Measurements from ENCODE around the gene BABAM2. TPM values are rescaled to one million over a fixed set of nuclear protein-coding genes. Genes with fewer than 3 reads are reported as not detected.

Gene BABAM2
- total RNA-seq, 1 experiment from 2014 or later: 40.8 TPM

DNA sequence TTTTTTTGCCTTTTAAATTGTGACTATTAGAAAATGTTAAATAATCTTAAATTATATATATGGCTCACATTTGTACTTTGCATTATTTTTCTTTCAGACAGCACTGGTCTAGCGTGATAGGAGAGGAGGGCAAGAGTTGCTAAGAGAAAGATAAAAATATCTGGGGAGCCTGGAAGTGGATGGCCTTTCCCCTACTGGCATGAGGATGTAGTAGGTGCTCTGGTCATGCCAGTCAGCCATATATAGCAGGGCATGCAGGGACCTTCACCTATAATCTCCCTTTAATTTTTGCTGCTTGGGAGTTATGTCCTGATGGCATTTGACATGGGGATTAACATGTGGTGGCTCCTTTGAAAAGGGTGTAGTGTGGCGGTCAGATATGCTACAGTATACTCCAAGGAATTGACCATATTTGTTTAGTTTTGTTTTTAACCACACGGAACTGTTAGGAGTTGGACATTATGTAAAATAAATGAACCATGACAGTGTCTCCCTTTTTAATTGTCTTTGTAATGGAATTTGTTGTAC lies 144.7 kb downstream of the BABAM2 start:
- Histone ChIP-seq H3K9ac (ENCODE audit: low read length) (no peak overlapping the region), H3K4me2 (ENCODE audit: low read depth, low read length, poor library complexity, severe bottlenecking) (no peak overlapping the region), H3K9me3 (ENCODE audit: low read length) (no peaks in the 10 kb centered on the region), H4K20me1 (ENCODE audit: insufficient read depth, low read depth, low read length) (no peaks in the 10 kb centered on the region), H3K4me1 (ENCODE audit: low read length) (no peaks in the 10 kb centered on the region), H3K27ac (ENCODE audit: low read length) (no peak overlapping the region), H3K36me3 (ENCODE audit: insufficient read depth, low read length) (no peaks in the 10 kb centered on the region), H2AFZ (ENCODE audit: low read length) (no peak overlapping the region), H3K9me2 (replicated peaks; ENCODE audit: insufficient read depth, low read length) (no peaks in the 10 kb centered on the region), H3K79me2 (ENCODE audit: low read length) (no peaks in the 10 kb centered on the region), H3K27me3 (ENCODE audit: low read length) (no peaks in the 10 kb centered on the region), H3K4me3 (ENCODE audit: low read length) (no peak overlapping the region)
- no peak for DNase-seq

DNA sequence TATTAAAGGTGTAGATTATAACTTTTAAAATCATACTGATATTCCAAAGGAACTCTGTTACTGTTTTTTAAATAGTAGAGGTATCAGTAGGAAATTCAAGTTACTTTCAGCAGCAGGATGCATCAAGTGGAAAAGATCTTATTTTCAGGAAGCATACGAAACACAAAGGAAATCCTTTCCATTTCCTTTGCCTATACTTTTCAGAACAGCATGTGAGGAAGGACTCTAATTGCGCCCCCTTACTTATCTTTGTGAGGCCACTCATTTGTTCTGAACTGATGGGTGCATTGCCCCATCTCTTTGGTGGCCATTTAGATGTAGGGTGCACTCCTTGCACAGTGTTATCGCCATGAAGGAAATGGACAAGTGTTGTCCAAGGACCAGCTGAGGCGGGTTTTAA lies 145.3 kb downstream of the BABAM2 start:
- no peaks in the 10 kb centered on the region for H3K9me3 ChIP-seq (ENCODE audit: low read length)
- H3K4me2 ChIP-seq (ENCODE audit: low read depth, low read length, poor library complexity, severe bottlenecking): no peak overlapping the region
- H2AFZ ChIP-seq (ENCODE audit: low read length): no peak overlapping the region
- H3K4me3 ChIP-seq (ENCODE audit: low read length): no peak overlapping the region
- no peaks in the 10 kb centered on the region for H3K9me2 ChIP-seq (replicated peaks; ENCODE audit: insufficient read depth, low read length)
- H3K27me3 ChIP-seq (ENCODE audit: low read length): no peaks in the 10 kb centered on the region
- no peaks in the 10 kb centered on the region for H3K4me1 ChIP-seq (ENCODE audit: low read length)
- no peak overlapping the region for H3K27ac ChIP-seq (ENCODE audit: low read length)
- H3K79me2 ChIP-seq (ENCODE audit: low read length): no peaks in the 10 kb centered on the region
- DNase-seq: no peak
- H4K20me1 ChIP-seq (ENCODE audit: insufficient read depth, low read depth, low read length): no peaks in the 10 kb centered on the region
- H3K9ac ChIP-seq (ENCODE audit: low read length): no peak overlapping the region
- no peaks in the 10 kb centered on the region for H3K36me3 ChIP-seq (ENCODE audit: insufficient read depth, low read length)

DNA sequence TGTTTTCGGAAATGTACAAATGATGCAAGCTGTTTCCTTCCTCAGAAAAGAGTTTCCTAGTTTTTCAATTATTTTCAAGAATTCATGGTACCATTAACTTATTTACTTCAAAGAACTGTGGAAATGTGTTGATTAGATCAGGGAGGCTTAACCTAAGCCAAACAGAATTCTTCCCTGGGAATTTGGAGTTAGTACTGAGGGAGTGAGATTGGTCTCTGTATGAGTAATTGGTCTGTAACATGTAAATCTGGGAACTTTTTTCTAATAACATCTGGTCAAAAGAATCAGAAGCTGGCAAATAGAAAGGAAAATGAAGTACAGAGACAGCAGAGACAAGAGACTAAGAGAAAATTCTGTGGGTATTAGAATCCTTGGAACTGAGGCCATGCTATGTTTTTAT lies 145.8 kb downstream of the BABAM2 start:
- no peaks in the 10 kb centered on the region for H3K4me1 ChIP-seq (ENCODE audit: low read length)
- H4K20me1 ChIP-seq (ENCODE audit: insufficient read depth, low read depth, low read length): no peaks in the 10 kb centered on the region
- H3K9me2 ChIP-seq (replicated peaks; ENCODE audit: insufficient read depth, low read length): no peaks in the 10 kb centered on the region
- no peaks in the 10 kb centered on the region for H3K36me3 ChIP-seq (ENCODE audit: insufficient read depth, low read length)
- no peak overlapping the region for H3K4me2 ChIP-seq (ENCODE audit: low read depth, low read length, poor library complexity, severe bottlenecking)
- no peak overlapping the region for H3K27ac ChIP-seq (ENCODE audit: low read length)
- no peaks in the 10 kb centered on the region for H3K79me2 ChIP-seq (ENCODE audit: low read length)
- no peak overlapping the region for H3K9ac ChIP-seq (ENCODE audit: low read length)
- no peaks in the 10 kb centered on the region for H3K27me3 ChIP-seq (ENCODE audit: low read length)
- DNase-seq: no peak
- H3K9me3 ChIP-seq (ENCODE audit: low read length): no peaks in the 10 kb centered on the region
- H2AFZ ChIP-seq (ENCODE audit: low read length): no peak overlapping the region
- H3K4me3 ChIP-seq (ENCODE audit: low read length): no peak overlapping the region

DNA sequence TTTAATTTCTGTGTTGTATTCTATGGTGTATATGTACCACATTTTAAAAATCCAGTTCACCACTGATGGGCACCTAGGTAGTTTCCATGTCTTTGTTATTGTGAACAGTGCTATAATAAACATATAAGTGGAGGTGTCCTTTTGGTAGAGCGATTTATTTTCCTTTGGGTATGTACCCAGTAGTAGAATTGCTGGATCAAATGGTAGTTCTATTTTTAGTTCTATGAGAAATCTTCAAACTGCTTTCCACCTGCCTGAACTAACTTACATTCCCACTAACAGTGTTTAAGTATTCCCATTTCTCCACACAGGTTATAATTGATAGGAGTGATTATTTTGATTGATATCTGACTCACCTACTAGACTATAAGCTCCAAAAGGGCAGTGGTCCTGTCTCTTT lies 148.2 kb downstream of the BABAM2 start:
- DNase-seq: no peak
- H3K27me3 ChIP-seq (ENCODE audit: low read length): no peaks in the 10 kb centered on the region
- no peaks in the 10 kb centered on the region for H3K9me2 ChIP-seq (replicated peaks; ENCODE audit: insufficient read depth, low read length)
- no peak overlapping the region for H3K4me2 ChIP-seq (ENCODE audit: low read depth, low read length, poor library complexity, severe bottlenecking)
- no peaks in the 10 kb centered on the region for H3K36me3 ChIP-seq (ENCODE audit: insufficient read depth, low read length)
- no peaks in the 10 kb centered on the region for H4K20me1 ChIP-seq (ENCODE audit: insufficient read depth, low read depth, low read length)
- no peak overlapping the region for H3K4me3 ChIP-seq (ENCODE audit: low read length)
- no peak overlapping the region for H3K9ac ChIP-seq (ENCODE audit: low read length)
- no peaks in the 10 kb centered on the region for H3K4me1 ChIP-seq (ENCODE audit: low read length)
- no peak overlapping the region for H3K27ac ChIP-seq (ENCODE audit: low read length)
- no peaks in the 10 kb centered on the region for H3K9me3 ChIP-seq (ENCODE audit: low read length)
- no peaks in the 10 kb centered on the region for H3K79me2 ChIP-seq (ENCODE audit: low read length)
- H2AFZ ChIP-seq (ENCODE audit: low read length): no peak overlapping the region

DNA sequence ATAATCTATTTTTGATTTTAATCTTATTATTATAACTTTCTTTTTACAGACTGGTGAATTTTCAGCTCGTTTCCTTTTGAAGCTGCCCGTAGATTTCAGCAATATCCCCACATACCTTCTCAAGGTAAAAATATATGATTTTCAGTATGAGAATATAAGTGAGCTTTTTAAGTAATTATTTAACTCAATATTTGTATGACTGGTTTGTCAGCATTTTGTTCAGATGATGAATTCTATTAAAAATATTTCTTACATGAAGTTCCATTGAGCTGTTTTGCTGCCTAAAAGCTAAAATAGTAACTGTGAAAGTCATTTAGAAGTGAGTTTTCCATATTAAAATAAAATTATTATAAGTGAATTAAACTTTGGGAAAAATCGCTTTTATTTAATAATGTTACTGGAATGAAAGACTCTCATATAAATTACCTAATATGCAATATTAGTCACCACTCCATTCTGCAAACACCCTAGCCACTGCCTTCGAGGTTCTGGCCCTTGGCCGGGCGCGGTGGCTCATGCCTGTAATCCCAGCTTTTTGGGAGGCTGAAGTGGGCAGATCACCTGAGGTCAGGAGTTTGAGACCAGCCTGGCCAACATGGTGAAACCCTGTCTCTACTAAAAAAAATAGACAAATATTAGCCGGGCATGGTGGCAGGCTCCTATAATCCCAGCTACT lies 155.3 kb downstream of the BABAM2 start:
- Histone ChIP-seq H3K79me2 (ENCODE audit: low read length) (no peaks in the 10 kb centered on the region), H3K4me3 (ENCODE audit: low read length) (no peak overlapping the region), H2AFZ (ENCODE audit: low read length) (no peak overlapping the region), H3K9ac (ENCODE audit: low read length) (no peak overlapping the region), H3K36me3 (ENCODE audit: insufficient read depth, low read length) (no peaks in the 10 kb centered on the region), H3K4me1 (ENCODE audit: low read length) (no peaks in the 10 kb centered on the region), H4K20me1 (ENCODE audit: insufficient read depth, low read depth, low read length) (0 out of 2 replicates have a peak, but pooled peaks cover 6% of the 10 kb centered on the region), H3K4me2 (ENCODE audit: low read depth, low read length, poor library complexity, severe bottlenecking) (no peak overlapping the region), H3K27ac (ENCODE audit: low read length) (no peak overlapping the region), H3K9me2 (replicated peaks; ENCODE audit: insufficient read depth, low read length) (no peaks in the 10 kb centered on the region), H3K27me3 (ENCODE audit: low read length) (no peaks in the 10 kb centered on the region), H3K9me3 (ENCODE audit: low read length) (no peaks in the 10 kb centered on the region)
- DNase-seq: no peak

DNA sequence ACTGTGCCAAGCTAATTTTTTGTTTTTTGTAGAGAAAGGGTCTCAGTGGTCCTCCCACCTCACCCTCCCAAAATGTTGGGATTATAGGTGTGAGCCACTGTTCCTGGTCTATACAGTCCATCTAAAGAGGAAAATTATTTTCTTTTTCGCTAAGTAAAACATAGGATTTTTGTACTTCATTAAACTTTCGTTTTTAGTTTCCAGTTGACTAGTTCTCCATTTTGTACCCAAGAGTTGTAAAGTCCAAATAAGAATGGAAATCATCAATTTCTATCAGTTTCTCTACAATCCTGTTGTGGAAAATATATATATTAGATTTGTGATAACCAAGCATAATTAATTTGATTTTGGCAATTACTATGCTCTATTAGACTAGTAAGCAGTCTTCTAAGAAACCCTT lies 156.4 kb downstream of the BABAM2 start:
- no peaks in the 10 kb centered on the region for H3K27me3 ChIP-seq (ENCODE audit: low read length)
- H3K9me3 ChIP-seq (ENCODE audit: low read length): no peaks in the 10 kb centered on the region
- no peak overlapping the region for H3K4me2 ChIP-seq (ENCODE audit: low read depth, low read length, poor library complexity, severe bottlenecking)
- H3K4me1 ChIP-seq (ENCODE audit: low read length): no peaks in the 10 kb centered on the region
- no peaks in the 10 kb centered on the region for H3K79me2 ChIP-seq (ENCODE audit: low read length)
- H3K36me3 ChIP-seq (ENCODE audit: insufficient read depth, low read length): no peaks in the 10 kb centered on the region
- H3K9me2 ChIP-seq (replicated peaks; ENCODE audit: insufficient read depth, low read length): no peaks in the 10 kb centered on the region
- no peak overlapping the region for H3K9ac ChIP-seq (ENCODE audit: low read length)
- no peak overlapping the region for H3K27ac ChIP-seq (ENCODE audit: low read length)
- no peak overlapping the region for H2AFZ ChIP-seq (ENCODE audit: low read length)
- no peak for DNase-seq
- H3K4me3 ChIP-seq (ENCODE audit: low read length): no peak overlapping the region
- H4K20me1 ChIP-seq (ENCODE audit: insufficient read depth, low read depth, low read length): 0 out of 2 replicates have a peak, but pooled peaks cover 10% of the 10 kb centered on the region

DNA sequence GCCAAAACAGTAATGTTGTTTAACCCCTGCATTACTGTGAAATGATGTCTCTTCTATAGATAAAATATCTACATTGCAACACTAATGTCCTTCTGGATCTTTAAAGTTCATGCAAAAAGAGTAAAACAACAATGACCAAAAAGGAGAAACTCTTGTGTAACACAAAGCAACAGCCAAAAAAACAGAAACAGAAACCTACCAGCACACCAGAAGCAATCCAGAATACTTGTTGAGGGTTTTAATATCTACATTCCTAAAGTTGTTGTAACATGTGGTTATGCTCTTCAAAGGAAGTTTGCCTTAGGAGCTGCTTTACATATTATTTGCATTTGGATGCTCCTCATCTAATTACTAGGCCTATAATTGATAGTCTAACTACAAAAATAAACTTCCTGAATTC lies 157.2 kb downstream of the BABAM2 start:
- no peak overlapping the region for H3K27ac ChIP-seq (ENCODE audit: low read length)
- no peaks in the 10 kb centered on the region for H3K9me2 ChIP-seq (replicated peaks; ENCODE audit: insufficient read depth, low read length)
- 0 out of 2 replicates have a peak, but pooled peaks cover 10% of the 10 kb centered on the region for H4K20me1 ChIP-seq (ENCODE audit: insufficient read depth, low read depth, low read length)
- H3K79me2 ChIP-seq (ENCODE audit: low read length): no peaks in the 10 kb centered on the region
- H3K27me3 ChIP-seq (ENCODE audit: low read length): no peaks in the 10 kb centered on the region
- H3K4me1 ChIP-seq (ENCODE audit: low read length): no peaks in the 10 kb centered on the region
- H3K4me3 ChIP-seq (ENCODE audit: low read length): no peak overlapping the region
- no peak overlapping the region for H2AFZ ChIP-seq (ENCODE audit: low read length)
- no peak overlapping the region for H3K4me2 ChIP-seq (ENCODE audit: low read depth, low read length, poor library complexity, severe bottlenecking)
- H3K9ac ChIP-seq (ENCODE audit: low read length): no peak overlapping the region
- no peaks in the 10 kb centered on the region for H3K36me3 ChIP-seq (ENCODE audit: insufficient read depth, low read length)
- no peak for DNase-seq
- no peaks in the 10 kb centered on the region for H3K9me3 ChIP-seq (ENCODE audit: low read length)

DNA sequence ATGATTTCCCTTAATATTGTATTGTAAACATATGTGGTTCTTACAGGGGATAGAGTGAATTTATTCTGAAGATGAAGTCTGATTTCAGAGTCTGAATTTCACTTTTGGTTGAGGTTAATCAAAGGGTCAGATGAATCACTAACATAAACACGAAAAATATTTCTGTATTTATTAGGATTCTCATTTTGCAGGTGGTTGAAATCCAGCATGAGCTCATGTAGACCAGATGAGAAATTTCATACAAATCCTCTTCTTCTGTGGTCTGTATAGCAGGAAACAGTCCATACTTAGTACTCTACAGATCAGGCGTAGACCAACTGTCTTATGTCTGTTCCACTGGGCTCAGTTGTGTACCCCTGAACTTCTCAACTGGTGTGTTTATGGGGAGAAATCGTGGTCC lies 157.8 kb downstream of the BABAM2 start:
- no peaks in the 10 kb centered on the region for H3K79me2 ChIP-seq (ENCODE audit: low read length)
- 0 out of 2 replicates have a peak, but pooled peaks cover 10% of the 10 kb centered on the region for H4K20me1 ChIP-seq (ENCODE audit: insufficient read depth, low read depth, low read length)
- no peaks in the 10 kb centered on the region for H3K36me3 ChIP-seq (ENCODE audit: insufficient read depth, low read length)
- H3K27ac ChIP-seq (ENCODE audit: low read length): no peak overlapping the region
- no peak overlapping the region for H3K9ac ChIP-seq (ENCODE audit: low read length)
- H3K4me1 ChIP-seq (ENCODE audit: low read length): no peaks in the 10 kb centered on the region
- no peaks in the 10 kb centered on the region for H3K9me2 ChIP-seq (replicated peaks; ENCODE audit: insufficient read depth, low read length)
- no peaks in the 10 kb centered on the region for H3K27me3 ChIP-seq (ENCODE audit: low read length)
- H3K4me3 ChIP-seq (ENCODE audit: low read length): no peak overlapping the region
- H2AFZ ChIP-seq (ENCODE audit: low read length): no peak overlapping the region
- no peak for DNase-seq
- no peak overlapping the region for H3K4me2 ChIP-seq (ENCODE audit: low read depth, low read length, poor library complexity, severe bottlenecking)
- no peaks in the 10 kb centered on the region for H3K9me3 ChIP-seq (ENCODE audit: low read length)
